ENCODE measurements around the gene SMARCA4.

DNA sequence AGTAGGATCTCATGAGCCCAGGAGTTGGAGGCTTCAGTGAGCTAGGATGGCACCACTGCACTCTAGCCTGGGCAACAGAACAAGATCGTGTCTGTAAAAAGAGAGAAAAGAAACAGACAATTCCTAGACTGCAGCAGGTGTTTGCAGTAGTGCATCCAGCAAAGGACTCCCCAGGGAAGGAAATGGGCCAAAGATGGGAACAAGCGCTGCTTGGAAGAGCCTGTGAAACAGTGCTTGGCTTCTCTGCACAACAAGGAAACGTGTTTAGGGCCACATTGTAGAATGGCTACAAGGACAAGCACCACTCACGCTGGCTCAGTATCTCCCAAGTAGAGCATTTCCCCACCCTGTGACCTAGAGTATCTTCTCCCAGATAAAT, 93.0 kb downstream of the SMARCA4 start:
- TF ChIP-seq L3MBTL2 (conservative IDR thresholded peaks at IDR 0.05), result no peak
- no peak for TF ChIP-seq ARNT (IDR thresholded peaks at IDR 0.05)
- TF ChIP-seq TARDBP (IDR thresholded peaks at IDR 0.05), result no peak
- no peak for TF ChIP-seq ZNF384 (IDR thresholded peaks at IDR 0.05)
- TF ChIP-seq LEF1 (IDR thresholded peaks at IDR 0.05; ENCODE audit: borderline replicate concordance), result no peak
- no peak for TF ChIP-seq SP1 (IDR thresholded peaks at IDR 0.05)
- TF ChIP-seq BHLHE40 (IDR thresholded peaks at IDR 0.05; ENCODE audit: borderline replicate concordance), result no peak
- no peak for TF ChIP-seq FOXM1 (IDR thresholded peaks at IDR 0.05; ENCODE audit: borderline replicate concordance)
- no peak for TF ChIP-seq NFRKB (IDR thresholded peaks at IDR 0.05)
- TF ChIP-seq SUZ12 (IDR thresholded peaks at IDR 0.05), result no peak
- TF ChIP-seq, protein P1, sequence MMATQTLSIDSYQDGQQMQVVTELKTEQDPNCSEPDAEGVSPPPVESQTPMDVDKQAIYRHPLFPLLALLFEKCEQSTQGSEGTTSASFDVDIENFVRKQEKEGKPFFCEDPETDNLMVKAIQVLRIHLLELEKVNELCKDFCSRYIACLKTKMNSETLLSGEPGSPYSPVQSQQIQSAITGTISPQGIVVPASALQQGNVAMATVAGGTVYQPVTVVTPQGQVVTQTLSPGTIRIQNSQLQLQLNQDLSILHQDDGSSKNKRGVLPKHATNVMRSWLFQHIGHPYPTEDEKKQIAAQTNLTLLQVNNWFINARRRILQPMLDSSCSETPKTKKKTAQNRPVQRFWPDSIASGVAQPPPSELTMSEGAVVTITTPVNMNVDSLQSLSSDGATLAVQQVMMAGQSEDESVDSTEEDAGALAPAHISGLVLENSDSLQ (IDR thresholded peaks at IDR 0.05), result no peak
- no peak for TF ChIP-seq FOXA1 (IDR thresholded peaks at IDR 0.05)
- no peak for TF ChIP-seq FOXK2 (IDR thresholded peaks at IDR 0.05)
